Mucosa of rectum (tissue), 2 donors: ENCODE results near the gene TNIK.

ENCODE experiments used
- H3K27ac ChIP-seq, 2 donors: one replicate each; pipeline ENCODE4 v1.7.0; 2013; ENCODE audit warnings: inconsistent platforms in 2 of 2, low read depth in 2 of 2, low read length in 2 of 2
- H3K27me3 ChIP-seq, 2 donors: one replicate each; pipeline ENCODE4 v1.7.0; 2013; ENCODE audit warnings: low read length in 2 of 2; ENCODE audit not compliant: control insufficient read depth in 2 of 2, insufficient read depth in 2 of 2
- H3K36me3 ChIP-seq, 2 donors: one replicate each; pipeline ENCODE4 v1.7.0; 2013; ENCODE audit warnings: low read length in 2 of 2; ENCODE audit not compliant: control insufficient read depth in 2 of 2, insufficient read depth in 2 of 2
- H3K4me1 ChIP-seq, 2 donors: one replicate each; pipeline ENCODE4 v1.7.0; 2013; ENCODE audit warnings: low read length in 2 of 2, mild to moderate bottlenecking in 1 of 2; ENCODE audit not compliant: control insufficient read depth in 2 of 2, insufficient read depth in 2 of 2
- H3K4me3 ChIP-seq, 2 donors: one replicate each; pipeline ENCODE4 v1.7.0; 2013; ENCODE audit warnings: low read length in 2 of 2
- H3K9ac ChIP-seq, 2 donors: one replicate each; pipeline ENCODE4 v1.7.0; 2013; ENCODE audit warnings: low read length in 2 of 2, low read depth in 1 of 2, mild to moderate bottlenecking in 1 of 2
- H3K9me3 ChIP-seq, 2 donors: one replicate each; pipeline ENCODE4 v1.7.0; 2013; ENCODE audit warnings: low read length in 2 of 2; ENCODE audit not compliant: control insufficient read depth in 2 of 2
- donor health status: healthy.
- donor health status: Normal muscosa, but diverticular disease.

The TNIK gene

DNA sequence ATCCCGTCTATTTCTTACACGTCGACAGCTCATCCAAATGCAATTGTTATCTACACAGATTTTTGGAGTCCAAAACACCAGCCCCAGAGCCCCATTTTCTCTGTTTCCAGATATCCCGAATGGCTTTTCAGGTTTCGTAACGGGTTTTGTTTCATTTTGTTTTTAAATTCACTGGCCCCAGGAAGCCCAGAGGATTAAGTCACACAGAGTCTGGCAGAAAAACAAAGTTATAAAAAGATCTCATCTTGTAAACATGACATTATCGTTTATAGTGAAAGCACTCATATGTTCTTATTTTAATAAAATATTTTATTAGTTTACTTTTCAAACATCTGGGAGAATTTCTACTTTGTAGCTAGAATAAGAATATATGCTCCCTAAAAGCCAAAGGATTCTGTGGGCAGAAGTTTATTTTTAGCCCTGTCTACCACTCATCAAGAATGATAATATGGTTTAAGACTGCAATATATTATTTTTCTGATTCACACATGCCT is 284.4 kb downstream of the TNIK start:
- no peak overlapping the region for H3K4me3 ChIP-seq
- peaks cover 10 to 22% of the 10 kb centered on the region in 2 donors for H3K4me1 ChIP-seq
- H3K27ac ChIP-seq: peak overlapping the region; percentile 7 to 25
- H3K9me3 ChIP-seq: no peaks in the 10 kb centered on the region
- no peak overlapping the region for H3K9ac ChIP-seq
- H3K36me3 ChIP-seq: peaks cover 0 to 2% of the 10 kb centered on the region in 2 donors
- H3K27me3 ChIP-seq: no peaks in the 10 kb centered on the region

- no peak overlapping the region for H3K27ac ChIP-seq
- H3K4me1 ChIP-seq: peaks cover 17 to 25% of the 10 kb centered on the region in 2 donors
- no peak overlapping the region for H3K9ac ChIP-seq
- peak overlapping the region in 1 of 2 donors; percentile 12 for H3K4me3 ChIP-seq
- H3K36me3 ChIP-seq: peaks cover 0 to 2% of the 10 kb centered on the region in 2 donors
- H3K9me3 ChIP-seq: no peaks in the 10 kb centered on the region
- H3K27me3 ChIP-seq: no peaks in the 10 kb centered on the region
These were observed 286.5 kb downstream of the TNIK start for GRCh38 chr3:171173736-171174135.

- H3K36me3 ChIP-seq: peaks cover 0 to 6% of the 10 kb centered on the region in 2 donors
- no peaks in the 10 kb centered on the region for H3K27me3 ChIP-seq
- H3K9ac ChIP-seq: no peak overlapping the region
- no peak overlapping the region for H3K27ac ChIP-seq
- peaks cover 14 to 22% of the 10 kb centered on the region in 2 donors for H3K4me1 ChIP-seq
- H3K9me3 ChIP-seq: no peaks in the 10 kb centered on the region
- no peak overlapping the region for H3K4me3 ChIP-seq
These were observed 288.1 kb downstream of the TNIK start for GRCh38 chr3:171172070-171172469.

DNA sequence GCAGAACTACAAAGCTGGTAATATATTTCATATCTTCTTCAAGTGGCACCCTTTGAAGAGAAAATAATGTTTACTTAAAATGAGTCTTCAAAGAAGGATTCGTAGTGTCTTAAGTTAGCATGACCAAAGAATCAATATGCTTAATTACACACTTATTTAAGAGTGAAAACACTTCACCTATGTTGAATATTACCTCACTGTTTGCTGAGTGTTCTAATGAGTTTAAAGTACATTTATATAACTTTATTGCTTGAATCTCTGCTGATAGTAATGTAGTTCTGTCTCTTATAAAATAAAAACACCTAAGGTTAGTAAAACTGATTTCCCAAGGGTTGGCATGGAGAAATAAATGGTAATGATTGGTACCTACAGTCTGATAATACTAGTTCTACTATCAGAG is 290.3 kb downstream of the TNIK start:
- no peak overlapping the region for H3K4me3 ChIP-seq
- peaks cover 9 to 13% of the 10 kb centered on the region in 2 donors for H3K4me1 ChIP-seq
- H3K9me3 ChIP-seq: no peaks in the 10 kb centered on the region
- no peaks in the 10 kb centered on the region for H3K27me3 ChIP-seq
- H3K27ac ChIP-seq: no peak overlapping the region
- H3K36me3 ChIP-seq: peaks cover 0 to 18% of the 10 kb centered on the region in 2 donors
- H3K9ac ChIP-seq: no peak overlapping the region

- H3K27ac ChIP-seq: no peak overlapping the region
- peaks cover 8 to 13% of the 10 kb centered on the region in 2 donors for H3K4me1 ChIP-seq
These were observed 290.8 kb downstream of the TNIK start for GRCh38 chr3:171169443-171169842.

GRCh38 chr3:171168551-171168950 is 291.7 kb downstream of the TNIK start:
- no peak overlapping the region for H3K9ac ChIP-seq
- H3K27ac ChIP-seq: no peak overlapping the region
- H3K9me3 ChIP-seq: no peaks in the 10 kb centered on the region
- peaks cover 0 to 16% of the 10 kb centered on the region in 2 donors for H3K36me3 ChIP-seq
- H3K4me1 ChIP-seq: peaks cover 8 to 13% of the 10 kb centered on the region in 2 donors
- no peak overlapping the region for H3K4me3 ChIP-seq
- no peaks in the 10 kb centered on the region for H3K27me3 ChIP-seq

More at GRCh38 chr3:171169443-171169842, 290.8 kb downstream of the TNIK start:
- Histone ChIP-seq H3K9ac (no peak overlapping the region), H3K36me3 (peaks cover 0 to 18% of the 10 kb centered on the region in 2 donors), H3K9me3 (no peaks in the 10 kb centered on the region), H3K4me3 (no peak overlapping the region), H3K27me3 (no peaks in the 10 kb centered on the region)

DNA sequence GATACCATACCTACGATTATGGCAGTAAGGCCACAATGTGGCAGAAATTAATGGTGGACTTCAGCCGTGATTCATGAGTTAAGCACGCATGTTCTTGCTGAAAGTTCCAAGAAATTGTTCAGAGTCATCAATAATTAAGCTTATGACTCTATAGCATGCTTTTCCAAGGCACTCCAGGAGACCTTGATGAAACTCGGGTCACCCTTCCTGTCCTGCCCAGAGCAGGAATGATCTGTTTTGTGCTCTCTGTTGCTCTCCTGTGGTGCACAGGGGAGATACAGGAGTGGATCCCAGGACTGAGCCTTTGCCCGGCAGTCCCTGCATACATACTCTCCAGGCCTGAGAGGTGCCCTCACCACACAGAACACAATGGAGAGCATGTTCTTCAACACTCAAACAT is 292.1 kb downstream of the TNIK start:
- no peak overlapping the region for H3K27ac ChIP-seq
- H3K4me3 ChIP-seq: no peak overlapping the region
- no peak overlapping the region for H3K9ac ChIP-seq
- no peaks in the 10 kb centered on the region for H3K27me3 ChIP-seq
- H3K4me1 ChIP-seq: peaks cover 8 to 13% of the 10 kb centered on the region in 2 donors
- peaks cover under 1 to 2% of the 10 kb centered on the region in 2 donors for H3K9me3 ChIP-seq
- peaks cover 0 to 17% of the 10 kb centered on the region in 2 donors for H3K36me3 ChIP-seq

DNA sequence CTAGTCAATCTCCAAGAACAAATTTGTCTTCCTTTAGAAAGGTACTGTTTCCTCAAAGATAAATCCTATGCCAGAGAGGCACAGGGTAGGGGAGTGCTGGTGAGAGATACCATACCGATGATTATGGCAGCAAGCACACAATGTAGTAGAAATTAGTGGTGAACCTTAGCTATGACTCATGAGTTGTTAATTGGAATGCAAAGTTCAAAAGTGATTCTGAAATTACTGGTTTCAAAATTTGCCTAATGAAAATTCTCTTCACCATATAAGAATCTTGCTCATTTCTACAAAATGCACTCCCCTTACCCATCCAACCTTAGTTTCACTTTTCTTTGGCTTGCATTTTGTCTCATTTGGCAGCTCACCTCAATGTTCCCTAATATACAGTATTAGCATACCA is 294.2 kb downstream of the TNIK start:
- no peak overlapping the region for H3K27ac ChIP-seq
- no peak overlapping the region for H3K4me3 ChIP-seq
- no peak overlapping the region for H3K9ac ChIP-seq
- peaks cover 4 to 10% of the 10 kb centered on the region in 2 donors for H3K4me1 ChIP-seq
- peaks cover 0 to 20% of the 10 kb centered on the region in 2 donors for H3K36me3 ChIP-seq
- no peaks in the 10 kb centered on the region for H3K27me3 ChIP-seq
- H3K9me3 ChIP-seq: peaks cover 3 to 4% of the 10 kb centered on the region in 2 donors

GRCh38 chr3:171165499-171165921 is 294.7 kb downstream of the TNIK start:
- H3K4me3 ChIP-seq: no peak overlapping the region
- no peak overlapping the region for H3K9ac ChIP-seq
- H3K36me3 ChIP-seq: peaks cover 0 to 21% of the 10 kb centered on the region in 2 donors
- peaks cover 3 to 4% of the 10 kb centered on the region in 2 donors for H3K9me3 ChIP-seq
- no peak overlapping the region for H3K27ac ChIP-seq
- H3K4me1 ChIP-seq: peaks cover under 1 to 9% of the 10 kb centered on the region in 2 donors
- H3K27me3 ChIP-seq: no peaks in the 10 kb centered on the region

- Histone ChIP-seq H3K4me3 (no peak overlapping the region), H3K4me1 (peaks cover 0 to 3% of the 10 kb centered on the region in 2 donors), H3K9me3 (peaks cover 3 to 4% of the 10 kb centered on the region in 2 donors), H3K27ac (no peak overlapping the region), H3K9ac (no peak overlapping the region), H3K27me3 (no peaks in the 10 kb centered on the region), H3K36me3 (peaks cover 5 to 26% of the 10 kb centered on the region in 2 donors)
These were observed 296.1 kb downstream of the TNIK start for GRCh38 chr3:171164067-171164465.
